GM18861 (cell line): ENCODE measurements around the gene EXOC4.
"Not testable (repeated sequence)": the region's sequence is repeated elsewhere in the genome, so short reads cannot be mapped to it uniquely, and the experiment has no call there.

Source experiments
- ATAC-seq: cut with Tn5 transposase; IDR thresholded peaks from one replicate; pipeline ENCODE4 v1.9.1; 2021; ENCODE audit not compliant: unreplicated experiment

The EXOC4 gene

GRCh38 chr7:133252858-133253518, at the start of gene EXOC4:
Gene EXOC4 (plus strand): TSS chr7:133253078.
- peak; percentile 98 for ATAC-seq

- no peak for ATAC-seq
Observed at GRCh38 chr7:133203490-133203889, 49.4 kb upstream of the EXOC4 start.

GRCh38 chr7:133207687-133208086, 45.2 kb upstream of the EXOC4 start:
- ATAC-seq, result no peak

- ATAC-seq, result not testable (repeated sequence)
Observed at GRCh38 chr7:133210817-133211216, 42.1 kb upstream of the EXOC4 start.

GRCh38 chr7:133213772-133214171, 39.1 kb upstream of the EXOC4 start:
- ATAC-seq, result not testable (repeated sequence)

GRCh38 chr7:133217773-133218172, 35.1 kb upstream of the EXOC4 start:
- ATAC-seq, result no peak

- no peak for ATAC-seq
Observed at GRCh38 chr7:133230591-133231194, 22.2 kb upstream of the EXOC4 start.

GRCh38 chr7:133233142-133233541, 19.7 kb upstream of the EXOC4 start:
- ATAC-seq, result no peak

- ATAC-seq, result no peak
Observed at GRCh38 chr7:133234961-133235875, 17.7 kb upstream of the EXOC4 start.

- ATAC-seq, result no peak
Observed at GRCh38 chr7:133237545-133237944, 15.3 kb upstream of the EXOC4 start.

GRCh38 chr7:133240302-133240701, 12.6 kb upstream of the EXOC4 start:
- no peak for ATAC-seq

GRCh38 chr7:133246558-133246957, 6.3 kb upstream of the EXOC4 start:
- ATAC-seq, result no peak

GRCh38 chr7:133248901-133249300, 4.0 kb upstream of the EXOC4 start:
- ATAC-seq, result no peak

- ATAC-seq, result no peak
Observed at GRCh38 chr7:133252506-133252857, 396 bp upstream of the EXOC4 start.

GRCh38 chr7:133253519-133253875, 619 bp downstream of the EXOC4 start:
- no peak for ATAC-seq

- ATAC-seq, result no peak
Observed at GRCh38 chr7:133255486-133255885, 2.6 kb downstream of the EXOC4 start.

GRCh38 chr7:133258174-133258573, 5.3 kb downstream of the EXOC4 start:
- no peak for ATAC-seq

- ATAC-seq, result no peak
Observed at GRCh38 chr7:133265821-133266220, 12.9 kb downstream of the EXOC4 start.

- no peak for ATAC-seq
Observed at GRCh38 chr7:133268355-133268754, 15.5 kb downstream of the EXOC4 start.

GRCh38 chr7:133272336-133272735, 19.5 kb downstream of the EXOC4 start:
- ATAC-seq, result no peak

- no peak for ATAC-seq
Observed at GRCh38 chr7:133273227-133273626, 20.3 kb downstream of the EXOC4 start.

GRCh38 chr7:133274265-133274664, 21.4 kb downstream of the EXOC4 start:
- ATAC-seq, result no peak
